Cardiac muscle cell (in vitro differentiated cells and primary cell): ENCODE measurements around the gene C6orf89. TPM values are rescaled to one million over a fixed set of nuclear protein-coding genes. Genes with fewer than 3 reads are reported as not detected.
A peak's percentile ranks its signal among the peaks of the same experiment; 100 is the strongest.
"Not testable (repeated sequence)": the region's sequence is repeated elsewhere in the genome, so short reads cannot be mapped to it uniquely, and the experiment has no call there.

Source experiments
- DNase-seq, 2 donors: peaks; one replicate each; pipeline versions ENCODE4 v3.0.0 to v3.0.0-alpha.2; 2010 to 2017; ENCODE audit warnings: low read depth in 1 of 2, low spot score in 1 of 2
- H3K27ac ChIP-seq: fragments of 200-600 bp; sonication (generic); 2 replicates; pipeline ENCODE4 v1.5.1; 2016
- H3K27me3 ChIP-seq: fragments of 200-600 bp; sonication (generic); 2 replicates; pipeline ENCODE4 v1.6.0; 2016; ENCODE audit warnings: control low read depth
- H3K36me3 ChIP-seq: fragments of 200-600 bp; sonication (generic); 2 replicates; pipeline ENCODE4 v1.5.1; 2016; ENCODE audit warnings: control low read depth
- H3K4me1 ChIP-seq: fragments of 200-600 bp; sonication (generic); 2 replicates; pipeline ENCODE4 v1.8.1; 2017; ENCODE audit warnings: low read depth, mild to moderate bottlenecking, mixed run types
- H3K4me3 ChIP-seq: fragments of 200-600 bp; sonication (generic); 2 replicates; pipeline ENCODE4 v1.5.1; 2016; ENCODE audit warnings: mild to moderate bottlenecking
- H3K9me3 ChIP-seq: fragments of 200-600 bp; sonication (generic); 2 replicates; pipeline ENCODE4 v1.5.1; 2017; ENCODE audit warnings: low read depth, mild to moderate bottlenecking, control low read depth
- polyA plus RNA-seq: library from polyadenylated mRNA; unstranded; fragments of >200 nt; fragmentation: Nextera tagmentation; extraction: Ambion mirVana; gene quantifications from 2 replicates; pipeline ENCODE4 v1.2.1, GENCODE V29; 2016
- total RNA-seq: library from RNA; depleted of rRNA; stranded (reverse); fragments of >200 nt; gene quantifications from 2 replicates; pipeline ENCODE4 v1.2.3, GENCODE V29; 2016
- TF ChIP-seq, protein P1 (sequence below): IDR thresholded peaks from 2 replicates; pipeline ENCODE4 v1.5.1; 2012; ENCODE audit warnings: low read depth, mild to moderate bottlenecking, low read length

C6orf89 gene
- total and polyA plus RNA-seq, 2 experiments from 2014 or later, result 27.6 to 28.6 TPM

DNA sequence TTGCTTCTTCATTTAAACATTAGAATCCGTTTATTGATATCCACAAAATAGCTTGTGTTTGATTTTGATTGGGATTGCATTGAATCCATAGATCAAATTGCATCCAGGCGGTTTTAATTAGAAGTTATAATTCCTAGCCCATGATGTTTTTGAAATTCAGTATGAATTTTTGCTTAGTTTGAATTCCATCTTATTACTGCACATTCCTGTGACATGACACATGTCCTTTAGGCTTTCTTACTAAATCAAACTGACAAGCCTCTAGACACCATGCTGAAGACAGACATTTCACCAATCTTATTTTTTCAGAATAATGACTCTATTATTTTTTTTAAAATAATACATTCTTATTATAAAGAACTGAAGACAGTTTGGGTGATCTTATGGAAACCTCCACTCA lies 47.4 kb downstream of the C6orf89 start:
- Histone ChIP-seq H3K9me3 (no peaks in the 10 kb centered on the region), H3K27ac (no peak overlapping the region), H3K4me1 (peaks cover 3% of the 10 kb centered on the region), H3K4me3 (no peak overlapping the region), H3K27me3 (no peaks in the 10 kb centered on the region), H3K36me3 (no peaks in the 10 kb centered on the region)
- TF ChIP-seq, protein P1, sequence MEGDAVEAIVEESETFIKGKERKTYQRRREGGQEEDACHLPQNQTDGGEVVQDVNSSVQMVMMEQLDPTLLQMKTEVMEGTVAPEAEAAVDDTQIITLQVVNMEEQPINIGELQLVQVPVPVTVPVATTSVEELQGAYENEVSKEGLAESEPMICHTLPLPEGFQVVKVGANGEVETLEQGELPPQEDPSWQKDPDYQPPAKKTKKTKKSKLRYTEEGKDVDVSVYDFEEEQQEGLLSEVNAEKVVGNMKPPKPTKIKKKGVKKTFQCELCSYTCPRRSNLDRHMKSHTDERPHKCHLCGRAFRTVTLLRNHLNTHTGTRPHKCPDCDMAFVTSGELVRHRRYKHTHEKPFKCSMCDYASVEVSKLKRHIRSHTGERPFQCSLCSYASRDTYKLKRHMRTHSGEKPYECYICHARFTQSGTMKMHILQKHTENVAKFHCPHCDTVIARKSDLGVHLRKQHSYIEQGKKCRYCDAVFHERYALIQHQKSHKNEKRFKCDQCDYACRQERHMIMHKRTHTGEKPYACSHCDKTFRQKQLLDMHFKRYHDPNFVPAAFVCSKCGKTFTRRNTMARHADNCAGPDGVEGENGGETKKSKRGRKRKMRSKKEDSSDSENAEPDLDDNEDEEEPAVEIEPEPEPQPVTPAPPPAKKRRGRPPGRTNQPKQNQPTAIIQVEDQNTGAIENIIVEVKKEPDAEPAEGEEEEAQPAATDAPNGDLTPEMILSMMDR, result no peak
- no peak for DNase-seq

DNA sequence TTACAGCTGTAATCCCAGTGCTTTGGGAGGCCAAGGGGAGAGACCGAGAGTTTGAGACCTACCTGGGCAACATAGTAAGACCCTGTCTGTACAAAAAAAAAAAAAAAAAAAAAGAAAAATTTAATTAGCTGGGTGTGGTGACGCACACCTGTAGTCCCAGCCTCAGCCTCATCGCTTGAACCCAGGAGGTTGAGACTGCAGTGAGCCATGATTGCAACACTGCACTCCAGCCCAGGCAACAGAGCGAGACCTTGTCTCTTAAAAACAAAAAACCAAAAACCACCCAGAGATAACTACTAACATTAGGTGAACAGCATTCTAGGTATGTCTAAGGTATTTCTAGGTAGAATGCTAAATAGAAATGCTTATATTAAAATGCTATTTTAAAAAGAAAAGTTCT lies 47.8 kb downstream of the C6orf89 start:
- no peak for DNase-seq
- no peaks in the 10 kb centered on the region for H3K36me3 ChIP-seq
- no peak overlapping the region for H3K27ac ChIP-seq
- TF ChIP-seq, protein P1, result no peak
- peaks cover 1% of the 10 kb centered on the region for H3K4me1 ChIP-seq
- no peaks in the 10 kb centered on the region for H3K27me3 ChIP-seq
- H3K4me3 ChIP-seq, result no peak overlapping the region
- no peaks in the 10 kb centered on the region for H3K9me3 ChIP-seq

DNA sequence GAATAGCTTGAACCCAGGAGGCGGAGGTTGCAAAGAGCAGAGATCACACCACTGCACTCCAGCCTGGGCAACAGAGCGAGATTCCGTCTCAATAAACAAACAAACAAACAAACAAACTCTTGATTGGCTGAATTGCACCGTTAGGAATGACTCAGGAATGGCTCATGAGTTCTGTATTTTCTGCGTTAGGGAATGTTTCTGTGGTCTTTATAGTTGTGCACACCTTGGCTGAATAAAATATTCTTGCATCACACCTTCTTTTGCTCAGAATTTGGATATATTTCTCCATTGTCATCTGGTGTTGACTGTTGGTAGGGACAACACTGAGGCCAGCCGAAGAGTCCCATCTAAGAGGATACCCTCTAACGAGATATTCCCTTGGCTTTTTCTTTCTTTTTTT lies 49.1 kb downstream of the C6orf89 start:
- Histone ChIP-seq H3K9me3 (no peaks in the 10 kb centered on the region), H3K4me1 (no peaks in the 10 kb centered on the region), H3K27ac (no peak overlapping the region), H3K27me3 (no peaks in the 10 kb centered on the region), H3K4me3 (no peak overlapping the region), H3K36me3 (no peaks in the 10 kb centered on the region)
- DNase-seq, result no peak
- TF ChIP-seq, protein P1, result no peak

DNA sequence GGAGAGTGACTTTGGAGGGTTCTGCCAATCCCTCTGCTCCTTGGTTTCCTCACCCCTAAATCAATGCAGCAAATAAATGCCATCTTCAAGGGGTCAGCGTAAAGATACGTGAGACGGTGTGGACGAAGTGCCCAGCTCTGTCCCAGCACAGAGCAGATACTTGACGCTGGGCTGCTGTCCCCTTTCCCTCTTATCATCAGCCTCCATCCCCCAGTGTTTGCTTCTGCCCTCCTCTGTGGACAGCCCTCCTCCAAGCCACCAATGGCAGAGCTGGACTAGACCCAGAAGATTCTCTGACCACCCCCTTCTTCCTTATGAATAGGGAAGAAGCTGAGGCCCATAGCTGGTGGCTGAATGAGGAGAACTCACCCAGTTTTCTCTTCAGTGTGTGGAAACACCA lies 51.1 kb downstream of the C6orf89 start:
- no peak overlapping the region for H3K4me3 ChIP-seq
- H3K27ac ChIP-seq, result no peak overlapping the region
- H3K9me3 ChIP-seq, result no peaks in the 10 kb centered on the region
- TF ChIP-seq, protein P1, result no peak
- no peaks in the 10 kb centered on the region for H3K27me3 ChIP-seq
- no peaks in the 10 kb centered on the region for H3K4me1 ChIP-seq
- DNase-seq, result no peak
- H3K36me3 ChIP-seq, result no peaks in the 10 kb centered on the region

DNA sequence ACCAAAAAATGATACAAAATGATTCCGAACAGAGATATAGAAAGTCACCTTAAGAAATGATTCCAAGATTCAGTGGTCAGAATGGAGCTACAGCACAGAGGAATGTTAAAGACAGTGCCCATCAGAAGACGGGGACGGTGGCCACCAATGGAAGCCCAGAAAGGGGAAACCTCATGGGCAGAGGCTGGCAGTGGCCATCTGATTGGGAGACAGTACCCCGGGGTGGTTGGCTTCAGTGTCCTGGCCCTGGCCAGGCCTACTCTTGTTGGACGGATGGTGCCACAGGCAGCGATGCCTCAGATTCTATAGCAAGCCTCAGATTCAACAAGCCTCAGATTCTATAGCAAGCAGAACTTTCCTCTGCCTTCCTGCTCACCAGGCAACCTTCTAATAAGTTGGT lies 52.1 kb downstream of the C6orf89 start:
- TF ChIP-seq, protein P1, result no peak
- H3K4me1 ChIP-seq, result no peaks in the 10 kb centered on the region
- no peaks in the 10 kb centered on the region for H3K36me3 ChIP-seq
- H3K4me3 ChIP-seq, result no peak overlapping the region
- H3K27ac ChIP-seq, result no peak overlapping the region
- no peaks in the 10 kb centered on the region for H3K9me3 ChIP-seq
- H3K27me3 ChIP-seq, result no peaks in the 10 kb centered on the region
- no peak for DNase-seq

DNA sequence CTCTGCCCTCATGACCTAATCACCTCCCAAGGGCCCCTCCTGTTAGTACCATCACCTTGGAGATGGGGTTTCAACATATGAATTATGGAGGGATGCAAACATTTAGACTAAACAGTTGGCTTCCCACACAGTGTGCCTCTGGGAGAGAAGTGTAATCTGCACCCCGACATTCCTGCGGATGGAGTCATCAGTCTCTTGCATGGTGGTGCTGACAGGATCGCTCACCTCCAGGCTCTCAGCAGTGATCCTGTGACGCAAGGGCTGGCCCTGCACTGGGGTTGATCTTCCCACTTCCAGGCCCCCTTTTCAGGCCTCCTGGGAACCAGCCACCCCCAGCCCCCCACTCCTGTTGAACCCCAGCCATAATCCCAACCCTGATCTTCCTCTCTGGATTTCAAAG lies 52.8 kb downstream of the C6orf89 start:
- TF ChIP-seq, protein P1, result no peak
- H3K9me3 ChIP-seq, result no peaks in the 10 kb centered on the region
- H3K4me1 ChIP-seq, result no peaks in the 10 kb centered on the region
- H3K36me3 ChIP-seq, result no peaks in the 10 kb centered on the region
- H3K4me3 ChIP-seq, result no peak overlapping the region
- peak in 1 of 2 donors; percentile 93 for DNase-seq
- no peaks in the 10 kb centered on the region for H3K27me3 ChIP-seq
- H3K27ac ChIP-seq, result no peak overlapping the region

DNA sequence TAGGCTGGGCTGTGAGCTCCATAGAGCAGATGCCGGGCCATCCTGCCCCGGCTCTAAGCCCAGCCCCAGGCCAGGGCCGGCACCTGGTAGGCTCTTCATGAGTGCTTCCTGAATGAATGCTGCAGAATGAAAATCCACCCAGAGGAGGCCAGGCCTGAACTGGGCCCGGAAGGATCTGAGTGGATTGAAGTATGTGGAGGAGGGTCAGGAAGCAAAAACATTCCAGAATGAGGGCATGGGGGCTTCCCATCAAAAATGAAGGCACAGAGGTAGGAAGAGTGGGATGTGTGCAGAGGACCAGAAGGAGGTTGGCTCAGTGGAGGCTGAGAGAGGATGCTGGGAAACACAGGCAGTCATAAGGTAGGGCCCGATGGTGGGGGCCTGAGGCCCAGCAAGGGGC lies 53.3 kb downstream of the C6orf89 start:
- H3K27me3 ChIP-seq, H3K36me3 ChIP-seq, H3K9me3 ChIP-seq, DNase-seq, H3K27ac ChIP-seq, H3K4me3 ChIP-seq, H3K4me1 ChIP-seq: not testable (repeated sequence)
